ENCODE measurements around the gene TSEN54. TPM values are rescaled to one million over a fixed set of nuclear protein-coding genes. Genes with fewer than 3 reads are reported as not detected.

TSEN54 gene
- polyA plus RNA-seq, 1 donor, result 65.3 TPM

GRCh38 chr17:75557075-75557851 lies 40.9 kb downstream of the TSEN54 start:
- peaks cover 43% of the 10 kb centered on the region for H3K36me3 ChIP-seq (ENCODE audit: control insufficient read depth, insufficient read depth, low read length)
- WGBS (ENCODE audit: insufficient coverage, low lambda C conversion rate), result no CpG with 5 or more reads among the region's 15 CpGs

GRCh38 chr17:75557852-75558665 lies 41.7 kb downstream of the TSEN54 start:
- H3K4me3 ChIP-seq (ENCODE audit: low read length), result no peak overlapping the region
- WGBS (ENCODE audit: insufficient coverage, low lambda C conversion rate), result no CpG with 5 or more reads among the region's 18 CpGs
- peak overlapping the region; percentile 86 for H3K27ac ChIP-seq (ENCODE audit: low read length)
- H3K4me1 ChIP-seq (ENCODE audit: control insufficient read depth, insufficient read depth, low read length), result peaks cover 44% of the 10 kb centered on the region
- H3K27me3 ChIP-seq (ENCODE audit: control insufficient read depth, insufficient read depth, low read length), result no peaks in the 10 kb centered on the region
- peaks cover 42% of the 10 kb centered on the region for H3K36me3 ChIP-seq (ENCODE audit: control insufficient read depth, insufficient read depth, low read length)
- H3K9me3 ChIP-seq (ENCODE audit: control insufficient read depth, low read depth, low read length), result no peaks in the 10 kb centered on the region
- no peak for DNase-seq

More at GRCh38 chr17:75557075-75557851, 40.9 kb downstream of the TSEN54 start:
- peak overlapping the region; percentile 86 for H3K27ac ChIP-seq (ENCODE audit: low read length)
- DNase-seq, result peak; percentile 88 to 93
- no peaks in the 10 kb centered on the region for H3K27me3 ChIP-seq (ENCODE audit: control insufficient read depth, insufficient read depth, low read length)
- no peak overlapping the region for H3K4me3 ChIP-seq (ENCODE audit: low read length)
- peaks cover 52% of the 10 kb centered on the region for H3K4me1 ChIP-seq (ENCODE audit: control insufficient read depth, insufficient read depth, low read length)
- H3K9me3 ChIP-seq (ENCODE audit: control insufficient read depth, low read depth, low read length), result no peaks in the 10 kb centered on the region

- WGBS (ENCODE audit: insufficient coverage, low lambda C conversion rate), result no CpG with 5 or more reads among the region's 38 CpGs
- Histone ChIP-seq H3K4me1 (ENCODE audit: control insufficient read depth, insufficient read depth, low read length) (peaks cover 36% of the 10 kb centered on the region), H3K27me3 (ENCODE audit: control insufficient read depth, insufficient read depth, low read length) (no peaks in the 10 kb centered on the region), H3K9me3 (ENCODE audit: control insufficient read depth, low read depth, low read length) (no peaks in the 10 kb centered on the region), H3K36me3 (ENCODE audit: control insufficient read depth, insufficient read depth, low read length) (peaks cover 47% of the 10 kb centered on the region), H3K27ac (ENCODE audit: low read length) (no peak overlapping the region), H3K4me3 (ENCODE audit: low read length) (no peak overlapping the region)
- DNase-seq, result no peak
These were observed 42.6 kb downstream of the TSEN54 start for GRCh38 chr17:75558666-75559530.

- Histone ChIP-seq H3K36me3 (ENCODE audit: control insufficient read depth, insufficient read depth, low read length) (peaks cover 56% of the 10 kb centered on the region), H3K4me3 (ENCODE audit: low read length) (no peak overlapping the region), H3K27ac (ENCODE audit: low read length) (no peak overlapping the region), H3K4me1 (ENCODE audit: control insufficient read depth, insufficient read depth, low read length) (peaks cover 36% of the 10 kb centered on the region), H3K27me3 (ENCODE audit: control insufficient read depth, insufficient read depth, low read length) (no peaks in the 10 kb centered on the region), H3K9me3 (ENCODE audit: control insufficient read depth, low read depth, low read length) (no peaks in the 10 kb centered on the region)
- DNase-seq, result no peak
- WGBS (ENCODE audit: insufficient coverage, low lambda C conversion rate), result no CpG with 5 or more reads among the region's 9 CpGs
These were observed 43.7 kb downstream of the TSEN54 start for GRCh38 chr17:75559958-75560533.

GRCh38 chr17:75561927-75562603 lies 45.7 kb downstream of the TSEN54 start:
- WGBS (ENCODE audit: insufficient coverage, low lambda C conversion rate), result 92% methylated on average over 2 of the region's 5 CpGs
- Histone ChIP-seq H3K4me3 (ENCODE audit: low read length) (no peak overlapping the region), H3K27me3 (ENCODE audit: control insufficient read depth, insufficient read depth, low read length) (no peaks in the 10 kb centered on the region), H3K9me3 (ENCODE audit: control insufficient read depth, low read depth, low read length) (no peaks in the 10 kb centered on the region), H3K36me3 (ENCODE audit: control insufficient read depth, insufficient read depth, low read length) (peaks cover 69% of the 10 kb centered on the region), H3K27ac (ENCODE audit: low read length) (no peak overlapping the region), H3K4me1 (ENCODE audit: control insufficient read depth, insufficient read depth, low read length) (peaks cover 16% of the 10 kb centered on the region)
- no peak for DNase-seq

GRCh38 chr17:75563063-75563758 lies 46.9 kb downstream of the TSEN54 start:
- H3K27ac ChIP-seq (ENCODE audit: low read length), result no peak overlapping the region
- no peaks in the 10 kb centered on the region for H3K9me3 ChIP-seq (ENCODE audit: control insufficient read depth, low read depth, low read length)
- peaks cover 70% of the 10 kb centered on the region for H3K36me3 ChIP-seq (ENCODE audit: control insufficient read depth, insufficient read depth, low read length)
- H3K4me1 ChIP-seq (ENCODE audit: control insufficient read depth, insufficient read depth, low read length), result peaks cover 4% of the 10 kb centered on the region
- DNase-seq, result no peak
- no peak overlapping the region for H3K4me3 ChIP-seq (ENCODE audit: low read length)
- H3K27me3 ChIP-seq (ENCODE audit: control insufficient read depth, insufficient read depth, low read length), result no peaks in the 10 kb centered on the region
- WGBS (ENCODE audit: insufficient coverage, low lambda C conversion rate), result no CpG with 5 or more reads among the region's 28 CpGs

GRCh38 chr17:75564195-75564594 lies 47.9 kb downstream of the TSEN54 start:
- Histone ChIP-seq H3K4me3 (ENCODE audit: low read length) (no peak overlapping the region), H3K27me3 (ENCODE audit: control insufficient read depth, insufficient read depth, low read length) (no peaks in the 10 kb centered on the region), H3K27ac (ENCODE audit: low read length) (no peak overlapping the region), H3K9me3 (ENCODE audit: control insufficient read depth, low read depth, low read length) (no peaks in the 10 kb centered on the region), H3K4me1 (ENCODE audit: control insufficient read depth, insufficient read depth, low read length) (no peaks in the 10 kb centered on the region), H3K36me3 (ENCODE audit: control insufficient read depth, insufficient read depth, low read length) (peaks cover 72% of the 10 kb centered on the region)
- DNase-seq, result no peak
- WGBS (ENCODE audit: insufficient coverage, low lambda C conversion rate), result no CpG with 5 or more reads among the region's 11 CpGs

GRCh38 chr17:75565066-75565465 lies 48.7 kb downstream of the TSEN54 start:
- no CpG with 5 or more reads among the region's 7 CpGs for WGBS (ENCODE audit: insufficient coverage, low lambda C conversion rate)
- peaks cover 70% of the 10 kb centered on the region for H3K36me3 ChIP-seq (ENCODE audit: control insufficient read depth, insufficient read depth, low read length)
- H3K4me1 ChIP-seq (ENCODE audit: control insufficient read depth, insufficient read depth, low read length), result no peaks in the 10 kb centered on the region
- DNase-seq, result no peak
- no peaks in the 10 kb centered on the region for H3K27me3 ChIP-seq (ENCODE audit: control insufficient read depth, insufficient read depth, low read length)
- no peak overlapping the region for H3K27ac ChIP-seq (ENCODE audit: low read length)
- no peak overlapping the region for H3K4me3 ChIP-seq (ENCODE audit: low read length)
- H3K9me3 ChIP-seq (ENCODE audit: control insufficient read depth, low read depth, low read length), result no peaks in the 10 kb centered on the region

- Histone ChIP-seq H3K4me3 (ENCODE audit: low read length) (no peak overlapping the region), H3K27ac (ENCODE audit: low read length) (no peak overlapping the region), H3K36me3 (ENCODE audit: control insufficient read depth, insufficient read depth, low read length) (peaks cover 73% of the 10 kb centered on the region), H3K27me3 (ENCODE audit: control insufficient read depth, insufficient read depth, low read length) (no peaks in the 10 kb centered on the region), H3K9me3 (ENCODE audit: control insufficient read depth, low read depth, low read length) (no peaks in the 10 kb centered on the region), H3K4me1 (ENCODE audit: control insufficient read depth, insufficient read depth, low read length) (no peaks in the 10 kb centered on the region)
- no peak for DNase-seq
- no CpG with 5 or more reads among the region's 6 CpGs for WGBS (ENCODE audit: insufficient coverage, low lambda C conversion rate)
These were observed 49.3 kb downstream of the TSEN54 start for GRCh38 chr17:75565618-75566017.

All from large intestine (tissue), 3 donors.